HL-60/S4 treated with phorbol 12-myristate 13-acetate at 8.2 ng/mL for 4 days and 3 days (cell line): Measurements from ENCODE around the gene CDON.

Source experiments
- in situ Hi-C: fragments of 300-500 bp; cut with MboI; formaldehyde crosslinking; loops from 2 replicates; pipeline ENCODE4 v1.15.0; 2022; ENCODE audit warnings: low sequenced_read_pairs

CDON gene

GRCh38 chr11:126062679-126063506 is at the start of gene CDON:
Gene CDON (minus strand): TSS chr11:126062866. CDS start chr11:126023476, 39,390 bp downstream.
- in situ Hi-C loops: no loop called here

- in situ Hi-C loops: no loop called here
These were observed 48.9 kb upstream of the CDON start for GRCh38 chr11:126111458-126112116.

GRCh38 chr11:126109941-126110731 is 47.5 kb upstream of the CDON start:
- in situ Hi-C loops: no loop called here

- in situ Hi-C loops: no loop called here
These were observed 44.1 kb upstream of the CDON start for GRCh38 chr11:126106594-126107328.

- in situ Hi-C loops: no loop called here
These were observed 43.0 kb upstream of the CDON start for GRCh38 chr11:126105748-126106080.

GRCh38 chr11:126105022-126105747 is 42.5 kb upstream of the CDON start:
- in situ Hi-C loops: no loop called here

- in situ Hi-C loops: no loop called here
These were observed 41.8 kb upstream of the CDON start for GRCh38 chr11:126104420-126104819.

- in situ Hi-C loops: no loop called here
These were observed 40.5 kb upstream of the CDON start for GRCh38 chr11:126103150-126103549.

GRCh38 chr11:126102436-126102981 is 39.8 kb upstream of the CDON start:
- in situ Hi-C loops: no loop called here

GRCh38 chr11:126101930-126102283 is 39.2 kb upstream of the CDON start:
- in situ Hi-C loops: no loop called here

GRCh38 chr11:126101251-126101929 is 38.7 kb upstream of the CDON start:
- in situ Hi-C loops: no loop called here

GRCh38 chr11:126100716-126101115 is 38.0 kb upstream of the CDON start:
- in situ Hi-C loops: no loop called here

- in situ Hi-C loops: no loop called here
These were observed 35.6 kb upstream of the CDON start for GRCh38 chr11:126098204-126098769.

GRCh38 chr11:126095745-126096144 is 33.1 kb upstream of the CDON start:
- in situ Hi-C loops: no loop called here

GRCh38 chr11:126090452-126090851 is 27.8 kb upstream of the CDON start:
- in situ Hi-C loops: no loop called here

- in situ Hi-C loops: no loop called here
These were observed 26.3 kb upstream of the CDON start for GRCh38 chr11:126088999-126089398.

GRCh38 chr11:126086248-126086647 is 23.6 kb upstream of the CDON start:
- in situ Hi-C loops: no loop called here

- in situ Hi-C loops: no loop called here
These were observed 21.9 kb upstream of the CDON start for GRCh38 chr11:126084608-126084912.

GRCh38 chr11:126083829-126084607 is 21.4 kb upstream of the CDON start:
- in situ Hi-C loops: no loop called here
